Right cardiac atrium (tissue), 5 donors: ENCODE data around the gene RNF8. TPM values are rescaled to one million over a fixed set of nuclear protein-coding genes. Genes with fewer than 3 reads are reported as not detected.
"Not testable (repeated sequence)": the region's sequence is repeated elsewhere in the genome, so short reads cannot be mapped to it uniquely, and the experiment has no call there.

ENCODE experiments used
- ATAC-seq, 2 donors: fragments of 200-7000 bp; cut with Tn5 transposase; one replicate each; pipeline versions ENCODE4 v1.8.0 to v1.9.1; 2020; ENCODE audit warnings: moderate library complexity in 2 of 2, mild to moderate bottlenecking in 1 of 2
- DNase-seq, 3 donors: peaks; one replicate each; pipeline ENCODE4 v3.0.0-alpha.2; 2020
- H3K27ac ChIP-seq: one replicate; pipeline ENCODE4 v1.5.1; 2013; ENCODE audit warnings: mild to moderate bottlenecking, low read length, control low read depth, moderate library complexity
- H3K27me3 ChIP-seq: one replicate; pipeline ENCODE4 v1.6.1; 2013; ENCODE audit not compliant: control insufficient read depth, insufficient read depth
- H3K4me1 ChIP-seq: one replicate; pipeline ENCODE4 v1.6.1; 2013; ENCODE audit warnings: low read length; ENCODE audit not compliant: control insufficient read depth, insufficient read depth
- H3K4me3 ChIP-seq: one replicate; pipeline ENCODE4 v1.5.1; 2013; ENCODE audit warnings: low read length, control low read depth
- H3K9me3 ChIP-seq: one replicate; pipeline ENCODE4 v1.6.1; 2013; ENCODE audit warnings: low read length; ENCODE audit not compliant: control insufficient read depth
- WGBS: extraction: QIAGEN DNeasy Blood & Tissue Kit; methylation state at CpG from one replicate; pipeline ENCODE4 v1.1.7; 2013; 5-methylcytosine and 5-hydroxymethylcytosine counted together
- intact Hi-C, 4 donors: fragments of 100-400 bp; cut with DNase I; formaldehyde crosslinking; loops; one replicate each; pipeline versions ENCODE4 v1.11.0 to v1.14.0; 2022 to 2023
- polyA plus RNA-seq: library from polyadenylated mRNA; stranded (reverse); fragments of 200-250 nt; gene quantifications from one replicate; pipeline ENCODE4 v1.2.3, GENCODE V29; 2013
- total RNA-seq, 4 donors: library from RNA; stranded (reverse); fragmentation: NEBNext Ultra II Directional; extraction: Animal tissue kit (Norgen Biotek cat#: 25700); gene quantifications; one replicate each; pipeline ENCODE4 v1.2.1, GENCODE V29; 2021
- donor health status: healthy with polysubstance abuse.
- donor health status: DM: no; HTN: yes; CAD: no.
- donor health status: DM: no; HTN: no; CAD: no.
- donor health status: DM: no; HTN: yes; CAD: no; lungs with severe emphysema.
- donor health status: DM: yes; HTN: yes; CAD: no.

The RNF8 gene
- total and polyA plus RNA-seq, 5 donors: 15.7 to 22.9 (median 21.7) TPM

- DNase-seq (no peak), ATAC-seq (no peak)
- Histone ChIP-seq H3K4me1 (no peaks in the 10 kb centered on the region), H3K4me3 (no peak overlapping the region), H3K9me3 (no peaks in the 10 kb centered on the region), H3K27me3 (no peaks in the 10 kb centered on the region), H3K27ac (peak overlapping the region; percentile 56)
- intact Hi-C loops: loop anchor here in 2 of 4 donors (10.0 kb wide), 2 partner anchors 363 to 373 kb away; partner anchors contain the start of gene MDGA1 (in 1 of the 2)
- WGBS: 84% methylated on average over 8 of the region's 8 CpGs
Observed at GRCh38 chr6:37321516-37322415, 32.0 kb upstream of the RNF8 start.

DNA sequence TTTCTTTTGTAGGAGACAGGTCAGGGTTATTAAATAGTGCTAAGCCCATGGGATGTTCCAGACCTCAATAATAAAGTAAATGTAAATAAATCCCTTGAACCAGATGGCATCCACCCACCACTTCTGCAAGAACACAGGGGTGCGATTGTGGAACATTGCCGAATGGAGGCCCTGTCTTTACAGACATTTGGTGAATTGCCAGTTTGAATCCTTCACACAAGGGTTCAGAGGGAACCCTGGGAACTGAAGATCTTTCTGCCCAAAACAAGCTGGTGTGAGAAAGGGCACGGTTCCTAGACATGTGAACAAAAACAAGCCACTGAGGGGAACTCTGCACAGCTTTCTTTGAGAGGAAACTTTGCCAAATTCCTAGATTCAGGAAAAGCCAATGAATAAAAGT is 30.2 kb upstream of the RNF8 start:
- Histone ChIP-seq H3K27me3 (no peaks in the 10 kb centered on the region), H3K4me3 (no peak overlapping the region), H3K27ac (no peak overlapping the region), H3K9me3 (no peaks in the 10 kb centered on the region), H3K4me1 (no peaks in the 10 kb centered on the region)
- DNase-seq (peak in 1 of 3 donors; percentile 55), ATAC-seq (peak; percentile 26 to 58)
- 12% methylated on average over 3 of the region's 3 CpGs for WGBS
- intact Hi-C loops: loop anchor here in 2 of 4 donors (10.0 kb wide), 2 partner anchors 361 to 371 kb away; partner anchors contain the start of gene MDGA1 (in 1 of the 2)

- H3K27ac ChIP-seq: no peak overlapping the region
- DNase-seq: no peak
- intact Hi-C loops: loop anchor here in 3 of 4 donors (5.0 to 10.0 kb wide), 3 partner anchors 243 to 370 kb away; partner anchors contain the start of gene MDGA1 (in 1 of the 3)
- no peak overlapping the region for H3K4me3 ChIP-seq
- 41% methylated on average over 4 of the region's 4 CpGs for WGBS
- H3K9me3 ChIP-seq: no peaks in the 10 kb centered on the region
- H3K4me1 ChIP-seq: no peaks in the 10 kb centered on the region
- no peaks in the 10 kb centered on the region for H3K27me3 ChIP-seq
- no peak for ATAC-seq
Observed at GRCh38 chr6:37324131-37325033, 29.4 kb upstream of the RNF8 start.

DNA sequence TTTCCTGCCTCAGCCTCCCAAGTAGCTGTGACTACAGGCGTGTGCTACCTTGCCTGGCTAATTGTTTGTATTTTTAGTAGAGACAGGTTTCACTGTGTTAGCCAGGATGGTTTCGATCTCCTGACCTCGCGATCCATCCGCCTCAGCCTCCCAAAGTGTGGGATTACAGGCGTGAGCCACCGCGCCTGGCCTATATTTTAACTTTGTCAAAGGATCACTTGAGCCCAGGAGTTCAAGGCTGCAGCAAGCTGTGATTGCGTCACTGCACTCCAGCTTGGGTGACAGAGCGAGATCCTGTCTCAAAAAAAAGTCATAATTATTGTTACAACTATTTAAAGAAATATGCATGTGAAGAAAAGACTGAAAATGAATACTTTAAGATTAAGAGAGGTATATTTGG is 23.4 kb upstream of the RNF8 start:
- H3K4me3 ChIP-seq, H3K9me3 ChIP-seq, H3K27me3 ChIP-seq, H3K27ac ChIP-seq, ATAC-seq, intact Hi-C loops, H3K4me1 ChIP-seq, DNase-seq: not testable (repeated sequence)
- 96% methylated on average over 10 of the region's 10 CpGs for WGBS

- Histone ChIP-seq H3K4me3 (no peak overlapping the region), H3K9me3 (no peaks in the 10 kb centered on the region), H3K4me1 (no peaks in the 10 kb centered on the region), H3K27me3 (no peaks in the 10 kb centered on the region), H3K27ac (no peak overlapping the region)
- intact Hi-C loops: no loop called here
- DNase-seq: peak in 1 of 3 donors; percentile 30
- ATAC-seq: no peak
- 95% methylated on average over 13 of the region's 13 CpGs for WGBS
Observed at GRCh38 chr6:37331047-37331446, 22.7 kb upstream of the RNF8 start.

- Histone ChIP-seq H3K4me3 (no peak overlapping the region), H3K27ac (no peak overlapping the region), H3K4me1 (no peaks in the 10 kb centered on the region), H3K27me3 (no peaks in the 10 kb centered on the region), H3K9me3 (no peaks in the 10 kb centered on the region)
- intact Hi-C loops: no loop called here
- no peak for DNase-seq
- WGBS: 95% methylated on average over 1 of the region's 1 CpG
- ATAC-seq: no peak
Observed at GRCh38 chr6:37332894-37333293, 20.9 kb upstream of the RNF8 start.

DNA sequence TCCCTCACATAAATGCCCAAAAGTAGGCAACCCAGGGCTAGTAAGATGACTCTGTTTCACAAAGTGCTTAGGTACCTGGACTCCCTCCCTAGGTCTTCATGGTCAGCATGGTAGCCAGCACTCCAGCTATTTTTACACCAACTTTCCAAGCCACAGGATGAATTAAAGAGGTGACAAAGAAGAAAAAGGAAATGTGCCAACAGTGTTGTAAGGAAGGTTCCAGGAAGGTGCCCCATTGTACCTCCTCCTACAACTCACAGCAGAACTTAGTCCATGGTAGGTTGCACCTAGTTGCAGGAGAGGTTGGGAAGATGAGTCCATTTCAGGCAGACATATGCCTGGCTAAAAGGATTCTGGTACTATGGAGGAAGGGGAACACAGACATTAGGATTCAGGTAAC is 19.7 kb upstream of the RNF8 start:
- DNase-seq (no peak), ATAC-seq (no peak)
- no peaks in the 10 kb centered on the region for H3K9me3 ChIP-seq
- H3K27me3 ChIP-seq: no peaks in the 10 kb centered on the region
- no peak overlapping the region for H3K4me3 ChIP-seq
- H3K4me1 ChIP-seq: no peaks in the 10 kb centered on the region
- H3K27ac ChIP-seq: no peak overlapping the region
- intact Hi-C loops: no loop called here

GRCh38 chr6:37338317-37338716 is 15.5 kb upstream of the RNF8 start:
- H3K27ac ChIP-seq, H3K4me3 ChIP-seq, H3K9me3 ChIP-seq, DNase-seq, intact Hi-C loops, ATAC-seq, H3K27me3 ChIP-seq, H3K4me1 ChIP-seq: not testable (repeated sequence)
- WGBS: 99% methylated on average over 3 of the region's 3 CpGs

- Histone ChIP-seq H3K4me3 (no peak overlapping the region), H3K4me1 (no peaks in the 10 kb centered on the region), H3K27me3 (no peaks in the 10 kb centered on the region), H3K9me3 (no peaks in the 10 kb centered on the region), H3K27ac (no peak overlapping the region)
- ATAC-seq (no peak), DNase-seq (no peak)
- intact Hi-C loops: no loop called here
- 98% methylated on average over 5 of the region's 5 CpGs for WGBS
Observed at GRCh38 chr6:37338745-37339255, 15.0 kb upstream of the RNF8 start.

DNA sequence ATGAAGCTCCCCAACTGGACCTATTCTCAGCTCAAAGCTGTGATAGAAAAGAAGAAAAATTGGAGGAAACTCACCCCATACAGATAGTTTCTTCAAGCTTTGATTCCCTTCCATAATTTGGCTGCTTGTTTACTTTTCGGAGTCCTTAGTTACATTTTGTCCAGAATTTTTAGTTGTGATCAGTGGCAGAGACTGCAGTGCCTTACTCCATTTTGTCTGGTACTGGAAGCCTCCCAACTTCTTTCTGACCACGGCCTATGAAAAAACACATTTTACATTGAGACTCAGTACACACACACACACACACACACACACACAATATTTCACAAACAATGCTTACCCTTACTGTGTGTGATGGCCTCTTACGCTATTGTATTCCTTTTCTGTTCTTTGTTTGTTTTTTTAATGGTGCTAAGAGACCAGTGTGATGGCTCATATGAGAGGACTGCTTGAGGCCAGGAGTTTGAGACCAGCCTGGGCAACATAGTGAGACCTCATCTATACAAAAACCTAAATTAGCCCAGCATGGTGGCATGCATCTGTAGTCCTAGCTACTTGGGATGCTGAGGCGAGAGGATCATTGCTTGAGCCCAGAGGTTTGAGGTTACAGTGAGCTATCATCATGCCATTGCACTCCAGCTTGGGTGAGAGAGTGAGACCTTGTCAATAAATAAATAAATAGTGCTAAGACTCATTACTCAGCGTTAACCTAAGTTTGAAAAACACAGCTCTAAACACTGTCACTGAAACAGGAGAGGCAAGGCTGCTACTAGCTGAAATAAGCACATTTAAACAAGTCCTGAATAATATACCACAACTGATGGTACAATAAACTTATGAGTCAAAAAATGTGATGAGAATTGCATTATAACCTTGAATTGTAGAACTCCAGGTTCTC is 13.8 kb upstream of the RNF8 start:
- H3K4me1 ChIP-seq: no peaks in the 10 kb centered on the region
- H3K4me3 ChIP-seq: no peak overlapping the region
- DNase-seq (no peak), ATAC-seq (no peak)
- intact Hi-C loops: no loop called here
- no peaks in the 10 kb centered on the region for H3K9me3 ChIP-seq
- no peak overlapping the region for H3K27ac ChIP-seq
- H3K27me3 ChIP-seq: no peaks in the 10 kb centered on the region
- whole genome bisulfite sequencing: 84% methylated on average over 5 of the region's 5 CpGs
